NT2/D1 (cell line): ENCODE measurements around the gene SERPINB6.

Experiments used
- SUZ12 ChIP-seq: IDR thresholded peaks from 2 replicates; pipeline ENCODE4 v1.6.1; 2011; ENCODE audit not compliant: insufficient read length, insufficient read depth; ENCODE audit errors: extremely low read depth
- YY1 ChIP-seq: IDR thresholded peaks from 2 replicates; pipeline ENCODE4 v1.6.1; 2011; ENCODE audit not compliant: insufficient read length, insufficient read depth
- ZNF274 ChIP-seq: IDR thresholded peaks from 2 replicates; pipeline ENCODE4 v1.6.1; 2011; ENCODE audit warnings: mild to moderate bottlenecking, low read depth, low read length

DNA sequence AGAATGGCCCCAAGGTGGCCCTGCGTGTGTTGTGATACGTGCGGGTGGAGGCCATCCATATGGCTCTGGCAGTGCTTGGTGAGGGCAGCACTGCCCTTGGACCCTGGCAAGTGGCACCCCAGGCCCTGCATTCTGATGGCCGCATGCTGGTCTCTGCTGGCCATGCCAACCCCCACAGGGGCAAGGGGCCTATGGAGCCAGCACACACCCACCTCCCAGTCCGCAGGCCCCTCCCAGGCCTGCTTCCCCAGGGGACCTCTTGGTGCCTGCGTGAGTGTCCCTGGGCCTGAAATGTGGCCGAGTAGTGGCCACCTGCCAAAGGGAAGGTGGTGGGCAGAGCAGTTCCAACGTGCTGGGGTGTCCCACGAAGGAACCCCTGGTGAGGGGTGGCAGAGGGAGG lies 45.9 kb upstream of the SERPINB6 start:
- TF ChIP-seq YY1: no peak
- TF ChIP-seq ZNF274: no peak
- TF ChIP-seq SUZ12: no peak
